ENCODE results near the gene CABP5. TPM values are rescaled to one million over a fixed set of nuclear protein-coding genes. Genes with fewer than 3 reads are reported as not detected.
"Not testable (repeated sequence)": the region's sequence is repeated elsewhere in the genome, so short reads cannot be mapped to it uniquely, and the experiment has no call there.

The CABP5 gene
- total RNA-seq = not detected

DNA sequence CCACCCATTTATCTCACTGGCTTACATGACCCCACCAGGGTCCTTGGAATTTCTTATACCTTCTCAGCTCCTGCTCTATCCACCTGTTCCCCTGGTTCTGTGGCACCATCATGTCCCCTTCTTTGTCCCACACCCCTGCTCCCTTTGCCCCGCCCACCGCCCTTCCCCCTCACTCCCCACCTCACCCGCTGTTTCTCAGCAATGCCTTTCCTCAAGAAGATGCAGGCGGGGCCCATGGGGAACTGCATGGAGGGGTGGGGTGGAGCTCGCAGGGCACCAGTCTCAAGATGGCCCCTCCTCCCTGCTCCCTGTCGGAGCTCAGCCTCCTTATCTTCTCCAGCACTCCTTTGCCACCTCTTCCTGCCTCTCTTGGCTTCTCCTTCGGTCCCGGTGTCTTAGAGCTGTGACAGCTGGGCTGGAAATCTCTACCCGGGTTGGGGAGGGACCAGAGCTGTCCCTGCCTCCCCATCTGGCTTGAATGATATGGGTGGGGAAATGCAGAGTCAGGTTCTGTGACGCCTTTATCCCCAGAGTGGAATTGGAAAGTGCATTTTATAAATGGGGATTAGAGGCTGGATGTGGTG is at the start of gene CABP5:
CABP5 (minus strand) TSS at position 405 of the 584 bp plus-strand sequence; CDS start at position 248, 157 bp downstream.
- no peak for DNase-seq (ENCODE audit: extremely low spot score)
- Histone ChIP-seq H3K27ac (replicated peaks in 1 of 4) (no peak within 1 kb of the TSS), H3K9me3 (no peaks in the 10 kb centered on the region), H3K4me1 (no peaks in the 10 kb centered on the region), H3K27me3 (peaks cover 0 to 20% (median 0%) of the 10 kb centered on the region in 4 donors), H3K4me3 (no peak within 1 kb of the TSS), H3K36me3 (peaks cover 0 to 15% (median 10%) of the 10 kb centered on the region in 4 donors)
- 83% methylated on average over 10 of the region's 10 CpGs for WGBS
- intact Hi-C loops (cut with DNase I) = no loop called here
- TF ChIP-seq POLR2AphosphoS5 (IDR thresholded peaks at IDR 0.05) (no peak), CTCF (IDR thresholded peaks at IDR 0.05) (no peak), POLR2A (IDR thresholded peaks at IDR 0.05; ENCODE audit: low read depth) (no peak), EP300 (IDR thresholded peaks at IDR 0.05) (no peak)

DNA sequence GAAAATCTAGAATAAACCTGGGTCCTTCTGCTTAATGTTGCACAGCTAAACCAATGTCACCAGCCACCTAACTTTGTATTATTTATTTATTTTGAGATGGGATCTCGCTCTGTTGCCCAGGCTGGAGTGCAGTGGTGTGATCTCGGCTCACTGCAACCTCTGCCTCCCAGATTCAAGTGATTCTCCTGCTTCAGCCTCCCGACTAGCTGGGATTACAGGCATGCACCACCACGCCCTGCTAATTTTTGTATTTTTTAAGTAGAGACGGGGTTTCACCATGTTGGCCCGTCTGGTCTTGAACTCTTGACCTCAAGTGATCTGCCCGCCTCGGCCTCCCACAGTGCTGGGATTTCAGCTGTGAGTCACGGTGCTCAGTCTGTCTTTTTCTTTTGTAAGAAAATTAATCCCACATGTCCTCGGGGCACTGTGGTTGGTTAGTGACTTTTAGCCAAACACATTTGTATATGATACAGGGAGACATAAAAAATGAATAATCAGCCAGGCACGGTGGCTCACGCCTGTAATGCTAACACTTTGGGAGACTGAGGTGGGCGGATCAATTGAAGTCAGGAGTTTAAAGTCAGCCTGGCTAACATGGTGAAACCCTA is 47.3 kb upstream of the CABP5 start:
- WGBS = 86% methylated on average over 13 of the region's 13 CpGs
- H3K27me3 ChIP-seq; H3K4me1 ChIP-seq; DNase-seq (ENCODE audit: extremely low spot score); H3K27ac ChIP-seq (replicated peaks in 1 of 4); intact Hi-C loops (cut with DNase I); H3K4me3 ChIP-seq: not testable (repeated sequence)
- peaks cover 0 to 13% (median 6%) of the 10 kb centered on the region in 4 donors for H3K9me3 ChIP-seq
- peaks cover 0 to 43% (median 38%) of the 10 kb centered on the region in 4 donors for H3K36me3 ChIP-seq

DNA sequence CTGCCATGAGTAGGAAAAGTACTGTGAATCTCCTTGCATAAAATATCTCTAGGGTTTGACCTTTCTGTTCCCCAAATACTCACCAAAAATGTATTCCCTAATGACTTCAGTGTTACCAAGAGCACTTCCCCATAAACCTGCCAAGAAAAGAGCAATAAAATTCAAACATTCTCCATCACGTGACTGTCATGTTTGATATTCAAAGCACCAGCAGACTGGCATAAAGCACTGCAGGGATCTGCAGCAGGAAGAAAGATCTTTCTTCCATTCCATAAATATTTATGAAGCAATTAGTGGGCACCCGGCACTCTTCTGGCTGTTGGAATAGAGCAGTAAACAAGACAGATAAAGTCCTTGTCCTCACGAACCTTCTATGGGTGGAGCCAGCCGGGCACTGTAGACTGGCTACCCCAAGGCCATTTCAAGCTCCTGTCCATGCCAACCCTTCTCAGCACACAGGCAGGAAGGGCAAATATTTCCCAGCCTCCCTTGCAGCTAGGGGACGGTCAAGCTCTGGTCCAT is 46.5 kb upstream of the CABP5 start:
- no peak for DNase-seq (ENCODE audit: extremely low spot score)
- Histone ChIP-seq H3K4me1 (peaks cover 0 to 10% (median 6%) of the 10 kb centered on the region in 4 donors), H3K27ac (replicated peaks in 1 of 4) (no peak overlapping the region), H3K4me3 (no peak overlapping the region), H3K27me3 (no peaks in the 10 kb centered on the region), H3K36me3 (peaks cover 0 to 34% (median 29%) of the 10 kb centered on the region in 4 donors), H3K9me3 (peaks cover 0 to 13% (median 6%) of the 10 kb centered on the region in 4 donors)
- 57% methylated on average over 4 of the region's 5 CpGs for WGBS
- TF ChIP-seq EP300 (IDR thresholded peaks at IDR 0.05) = no peak
- TF ChIP-seq POLR2AphosphoS5 (IDR thresholded peaks at IDR 0.05) = no peak
- TF ChIP-seq POLR2A (IDR thresholded peaks at IDR 0.05; ENCODE audit: low read depth) = no peak
- no peak for TF ChIP-seq CTCF (IDR thresholded peaks at IDR 0.05)
- intact Hi-C loops (cut with DNase I) = no loop called here

- H3K9me3 ChIP-seq; H3K27me3 ChIP-seq; DNase-seq (ENCODE audit: extremely low spot score); H3K27ac ChIP-seq (replicated peaks in 1 of 4); H3K4me3 ChIP-seq; intact Hi-C loops (cut with DNase I): not testable (repeated sequence)
- peaks cover 0 to 22% (median 12%) of the 10 kb centered on the region in 4 donors for H3K4me1 ChIP-seq
- peaks cover 0 to 28% (median 16%) of the 10 kb centered on the region in 4 donors for H3K36me3 ChIP-seq
- WGBS = 98% methylated on average over 6 of the region's 6 CpGs
Observed at GRCh38 chr19:48088991-48089390, 45.1 kb upstream of the CABP5 start.

DNA sequence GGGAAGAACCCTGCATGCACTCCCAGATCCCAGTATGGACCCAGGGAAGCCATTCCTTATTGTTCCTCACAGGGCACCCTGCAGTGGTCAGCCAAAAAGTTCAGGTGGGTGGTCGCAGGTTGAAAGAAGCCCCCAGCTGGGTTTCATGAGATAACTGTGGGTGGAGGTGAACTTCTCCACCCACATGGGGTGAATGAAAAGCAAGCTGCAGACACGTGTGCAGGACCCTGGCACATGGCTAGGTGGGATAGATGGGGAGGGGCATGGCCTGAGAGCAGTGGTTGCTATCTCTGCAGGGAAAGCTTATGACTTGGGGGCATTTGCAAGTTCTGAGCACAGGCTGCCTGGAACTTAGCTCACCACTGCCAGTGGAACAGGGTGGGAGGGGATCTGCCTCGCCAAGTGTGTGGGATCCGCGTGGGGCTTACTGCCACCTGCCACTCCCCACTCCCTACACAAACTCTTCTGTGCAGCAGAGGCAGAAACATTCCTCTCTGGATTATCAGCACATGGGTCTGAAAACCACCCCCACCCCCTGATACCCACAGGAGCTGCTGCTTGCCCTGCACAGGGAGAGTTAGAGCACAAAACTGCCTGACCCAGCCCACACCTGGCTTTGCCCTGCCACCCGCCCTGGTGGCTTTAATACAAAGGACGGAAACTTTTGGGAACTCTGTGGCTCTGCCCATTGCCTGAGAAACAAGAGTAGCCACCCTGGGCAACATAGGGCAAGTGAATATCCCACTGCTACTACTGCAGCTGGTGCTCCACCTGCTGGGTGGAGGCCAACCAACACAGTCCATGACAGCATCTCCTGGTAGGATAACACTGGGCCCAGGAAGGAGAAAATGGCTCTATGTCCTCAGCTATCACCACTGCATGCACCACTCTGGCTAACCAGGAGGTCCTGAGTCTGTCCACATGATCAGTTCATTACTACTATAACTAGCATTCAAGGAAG is 42.3 kb upstream of the CABP5 start:
- H3K9me3 ChIP-seq = no peaks in the 10 kb centered on the region
- H3K4me3 ChIP-seq = no peak overlapping the region
- H3K27ac ChIP-seq (replicated peaks in 1 of 4) = no peak overlapping the region
- no peak for TF ChIP-seq POLR2AphosphoS5 (IDR thresholded peaks at IDR 0.05)
- no peak for TF ChIP-seq EP300 (IDR thresholded peaks at IDR 0.05)
- TF ChIP-seq CTCF (IDR thresholded peaks at IDR 0.05) = no peak
- no peak for TF ChIP-seq POLR2A (IDR thresholded peaks at IDR 0.05; ENCODE audit: low read depth)
- DNase-seq (ENCODE audit: extremely low spot score) = no peak
- intact Hi-C loops (cut with DNase I) = no loop called here
- peaks cover 0 to 17% (median 0%) of the 10 kb centered on the region in 4 donors for H3K36me3 ChIP-seq
- 94% methylated on average over 7 of the region's 7 CpGs for WGBS
- no peaks in the 10 kb centered on the region for H3K27me3 ChIP-seq
- H3K4me1 ChIP-seq = peaks cover 0 to 22% (median 13%) of the 10 kb centered on the region in 4 donors

All from esophagus muscularis mucosa (tissue), 4 donors.